Tibial nerve (tissue), 4 donors: ENCODE measurements around the gene ATP7A. TPM values are rescaled to one million over a fixed set of nuclear protein-coding genes. Genes with fewer than 3 reads are reported as not detected.
"Not testable (repeated sequence)": the region's sequence is repeated elsewhere in the genome, so short reads cannot be mapped to it uniquely, and the experiment has no call there.

Experiments used
- DNase-seq, 2 donors: peaks; one replicate each; pipeline ENCODE4 v3.0.0-alpha.2; 2019; ENCODE audit warnings: low spot score in 2 of 2
- H3K27ac ChIP-seq, 4 donors: fragments of 200-600 bp; sonication (generic) in 3 of 4; one replicate each; pipeline ENCODE4 v1.5.1; 2017 to 2019; ENCODE audit warnings: mild to moderate bottlenecking in 1 of 4
- H3K27me3 ChIP-seq, 2 donors: fragments of 200-600 bp; sonication (generic) in 1 of 2; one replicate each; pipeline versions ENCODE4 v1.5.1 to v1.6.0; 2017 to 2019
- H3K36me3 ChIP-seq, 3 donors: fragments of 200-600 bp; sonication (generic); one replicate each; pipeline ENCODE4 v1.5.1; 2018 to 2019
- H3K4me1 ChIP-seq, 4 donors: fragments of 200-600 bp; sonication (generic) in 3 of 4; one replicate each; pipeline ENCODE4 v1.5.1; 2017 to 2019
- H3K4me3 ChIP-seq, 4 donors: fragments of 200-600 bp; sonication (generic) in 3 of 4; one replicate each; pipeline ENCODE4 v1.5.1; 2017 to 2019; ENCODE audit warnings: mild to moderate bottlenecking in 1 of 4, moderate library complexity in 1 of 4
- H3K9me3 ChIP-seq, 4 donors: fragments of 200-600 bp; sonication (generic) in 3 of 4; one replicate each; pipeline ENCODE4 v1.5.1; 2017 to 2019
- EP300 ChIP-seq, 2 donors: sonication (generic); formaldehyde crosslinking; IDR thresholded peaks; one replicate each; pipeline ENCODE4 v1.6.1; 2017; ENCODE audit warnings: antibody characterized with exemption in 2 of 2, mild to moderate bottlenecking in 1 of 2
- POLR2A ChIP-seq, 2 donors: fragments of 450-650 bp; IDR thresholded peaks; one replicate each; pipeline ENCODE4 v1.6.1; 2017; ENCODE audit warnings: antibody characterized with exemption in 2 of 2, mild to moderate bottlenecking in 2 of 2, moderate library complexity in 2 of 2
- WGBS, 2 donors: methylation state at CpG; one replicate each; pipeline ENCODE4 v1.1.5; 2018; 5-methylcytosine and 5-hydroxymethylcytosine counted together
- total RNA-seq, 4 donors: library from RNA; depleted of rRNA; stranded (reverse); fragments of >200 nt; gene quantifications; one replicate each; pipeline ENCODE4 v1.1.0, GENCODE V29; 2016
- TF ChIP-seq, protein P1 (sequence below), 5 experiments: fragments of 200-600 bp in 3 of 5; fragments of 450-650 bp in 2 of 5; sonication (generic) in 3 of 5; IDR thresholded peaks; one replicate each; pipeline ENCODE4 v1.5.1; 2016 to 2019; ENCODE audit warnings: antibody characterized with exemption in 5 of 5, mild to moderate bottlenecking in 3 of 5, moderate library complexity in 2 of 5

Gene ATP7A
- total RNA-seq, 4 donors from 2014 or later: 9.4 to 12.7 (median 10.4) TPM

DNA sequence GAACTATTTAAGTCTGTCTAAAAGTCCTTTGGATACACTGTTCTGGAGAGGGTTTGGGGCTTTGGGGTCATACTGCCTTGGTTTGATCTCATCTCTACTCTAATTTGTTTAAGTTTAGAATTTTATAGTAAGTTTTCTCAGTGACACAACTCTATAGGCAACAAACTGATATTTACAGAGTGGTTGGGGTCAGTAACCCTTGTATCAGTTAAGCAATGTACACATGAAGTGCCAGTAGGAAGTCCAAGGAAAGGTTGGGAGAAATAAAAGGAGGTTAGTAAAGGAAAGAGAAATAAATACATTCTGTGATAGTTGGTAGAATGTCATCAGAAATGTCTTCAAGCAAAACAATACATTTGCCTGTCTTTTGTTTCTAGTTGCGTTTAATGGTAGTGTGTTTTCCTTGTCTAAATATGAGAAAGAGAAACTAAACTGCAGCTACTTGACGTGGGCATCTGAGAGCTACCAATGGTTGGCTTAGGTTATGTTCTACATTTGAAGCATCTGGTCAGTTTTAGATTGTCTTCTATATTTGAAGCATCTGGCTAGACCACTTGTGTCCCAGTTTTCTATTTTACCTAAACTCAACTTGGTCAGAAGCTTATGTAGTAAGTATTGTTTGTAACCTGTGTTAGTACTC, 6.9 kb downstream of the ATP7A start:
- no peaks in the 10 kb centered on the region for H3K9me3 ChIP-seq
- H3K36me3 ChIP-seq: no peaks in the 10 kb centered on the region
- 44 to 54% methylated on average over 2 of the region's 2 CpGs for WGBS, 2 donors
- no peak for DNase-seq
- no peaks in the 10 kb centered on the region for H3K27me3 ChIP-seq
- peaks cover 0 to 10% (median 0%) of the 10 kb centered on the region in 4 donors for H3K4me1 ChIP-seq
- no peak overlapping the region for H3K27ac ChIP-seq
- no peak overlapping the region for H3K4me3 ChIP-seq
- TF ChIP-seq, protein P1, sequence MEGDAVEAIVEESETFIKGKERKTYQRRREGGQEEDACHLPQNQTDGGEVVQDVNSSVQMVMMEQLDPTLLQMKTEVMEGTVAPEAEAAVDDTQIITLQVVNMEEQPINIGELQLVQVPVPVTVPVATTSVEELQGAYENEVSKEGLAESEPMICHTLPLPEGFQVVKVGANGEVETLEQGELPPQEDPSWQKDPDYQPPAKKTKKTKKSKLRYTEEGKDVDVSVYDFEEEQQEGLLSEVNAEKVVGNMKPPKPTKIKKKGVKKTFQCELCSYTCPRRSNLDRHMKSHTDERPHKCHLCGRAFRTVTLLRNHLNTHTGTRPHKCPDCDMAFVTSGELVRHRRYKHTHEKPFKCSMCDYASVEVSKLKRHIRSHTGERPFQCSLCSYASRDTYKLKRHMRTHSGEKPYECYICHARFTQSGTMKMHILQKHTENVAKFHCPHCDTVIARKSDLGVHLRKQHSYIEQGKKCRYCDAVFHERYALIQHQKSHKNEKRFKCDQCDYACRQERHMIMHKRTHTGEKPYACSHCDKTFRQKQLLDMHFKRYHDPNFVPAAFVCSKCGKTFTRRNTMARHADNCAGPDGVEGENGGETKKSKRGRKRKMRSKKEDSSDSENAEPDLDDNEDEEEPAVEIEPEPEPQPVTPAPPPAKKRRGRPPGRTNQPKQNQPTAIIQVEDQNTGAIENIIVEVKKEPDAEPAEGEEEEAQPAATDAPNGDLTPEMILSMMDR (IDR thresholded peaks at IDR 0.05): no peak
- TF ChIP-seq EP300 (IDR thresholded peaks at IDR 0.05) (no peak), POLR2A (IDR thresholded peaks at IDR 0.05) (no peak)

DNA sequence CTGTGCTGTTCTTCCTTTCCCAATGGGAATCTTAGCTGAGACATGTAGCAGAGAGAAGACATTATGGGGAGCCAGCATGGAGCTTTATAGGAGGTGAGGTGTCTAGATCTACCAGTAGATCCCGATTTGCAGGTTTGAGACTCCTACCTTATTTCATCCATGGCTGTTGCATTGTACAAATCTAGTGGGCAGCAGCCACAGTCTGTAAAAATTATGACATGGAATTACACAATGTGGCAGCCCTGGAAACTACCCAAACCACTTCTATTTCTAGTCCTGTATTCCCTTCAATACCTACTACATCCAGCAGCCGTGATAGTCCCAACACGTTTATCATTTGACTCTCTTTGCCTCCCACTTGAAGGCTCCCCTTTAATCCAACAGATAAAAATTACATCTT, 8.1 kb downstream of the ATP7A start:
- H3K4me3 ChIP-seq: no peak overlapping the region
- no peaks in the 10 kb centered on the region for H3K9me3 ChIP-seq
- DNase-seq: no peak
- H3K4me1 ChIP-seq: no peaks in the 10 kb centered on the region
- TF ChIP-seq POLR2A (IDR thresholded peaks at IDR 0.05) (no peak), EP300 (IDR thresholded peaks at IDR 0.05) (no peak)
- TF ChIP-seq, protein P1 (IDR thresholded peaks at IDR 0.05): no peak
- H3K27me3 ChIP-seq: no peaks in the 10 kb centered on the region
- 57 to 63% methylated on average over 3 of the region's 3 CpGs for WGBS, 2 donors
- no peak overlapping the region for H3K27ac ChIP-seq
- no peaks in the 10 kb centered on the region for H3K36me3 ChIP-seq

DNA sequence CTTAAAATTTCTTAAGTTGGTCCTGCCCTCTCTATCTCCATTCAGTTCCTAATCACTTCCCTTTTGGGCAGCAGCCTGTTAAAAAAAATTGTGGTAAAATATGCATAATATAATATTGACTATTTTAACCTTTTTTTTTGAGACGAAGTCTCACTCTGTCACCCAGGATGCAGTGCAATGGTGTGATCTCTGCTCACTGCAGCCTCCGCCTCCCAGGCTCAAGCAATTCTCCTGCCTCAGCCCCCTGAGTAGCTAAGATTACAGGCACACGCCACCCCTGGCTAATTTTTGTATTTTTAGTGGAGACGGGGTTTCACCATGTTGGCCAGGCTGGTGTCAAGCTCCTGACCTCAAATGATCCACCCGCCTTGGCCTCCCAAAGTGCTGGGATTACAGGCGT, 8.9 kb downstream of the ATP7A start:
- not testable (repeated sequence) for H3K9me3 ChIP-seq, DNase-seq, H3K4me1 ChIP-seq, H3K27ac ChIP-seq, H3K27me3 ChIP-seq, H3K4me3 ChIP-seq, H3K36me3 ChIP-seq
- WGBS, 2 donors: 58 to 61% methylated on average over 5 to 6 of the region's 6 CpGs

DNA sequence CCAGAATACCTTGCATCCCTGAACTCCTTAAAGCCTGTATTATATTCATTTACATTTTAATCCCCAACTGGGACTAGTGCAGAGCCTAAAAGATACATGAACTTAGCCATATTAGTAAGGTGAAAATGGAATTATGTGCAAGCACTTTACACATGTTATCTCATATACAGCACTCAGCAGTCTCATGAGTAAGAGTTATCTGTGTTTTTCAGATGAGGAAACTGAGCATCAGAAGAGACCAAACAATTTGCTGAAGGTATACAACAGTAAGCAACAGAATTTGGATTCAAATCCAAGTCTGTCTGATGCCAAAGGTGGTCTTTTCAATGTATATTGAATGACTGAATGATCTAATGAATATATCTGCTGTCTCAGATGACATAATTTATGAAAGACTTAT, 12.3 kb downstream of the ATP7A start:
- Histone ChIP-seq H3K9me3 (no peaks in the 10 kb centered on the region), H3K27me3 (no peaks in the 10 kb centered on the region), H3K36me3 (no peaks in the 10 kb centered on the region), H3K4me3 (no peak overlapping the region), H3K27ac (no peak overlapping the region), H3K4me1 (no peaks in the 10 kb centered on the region)
- TF ChIP-seq POLR2A (IDR thresholded peaks at IDR 0.05): no peak
- no peak for TF ChIP-seq EP300 (IDR thresholded peaks at IDR 0.05)
- TF ChIP-seq, protein P1 (IDR thresholded peaks at IDR 0.05): no peak
- no peak for DNase-seq

DNA sequence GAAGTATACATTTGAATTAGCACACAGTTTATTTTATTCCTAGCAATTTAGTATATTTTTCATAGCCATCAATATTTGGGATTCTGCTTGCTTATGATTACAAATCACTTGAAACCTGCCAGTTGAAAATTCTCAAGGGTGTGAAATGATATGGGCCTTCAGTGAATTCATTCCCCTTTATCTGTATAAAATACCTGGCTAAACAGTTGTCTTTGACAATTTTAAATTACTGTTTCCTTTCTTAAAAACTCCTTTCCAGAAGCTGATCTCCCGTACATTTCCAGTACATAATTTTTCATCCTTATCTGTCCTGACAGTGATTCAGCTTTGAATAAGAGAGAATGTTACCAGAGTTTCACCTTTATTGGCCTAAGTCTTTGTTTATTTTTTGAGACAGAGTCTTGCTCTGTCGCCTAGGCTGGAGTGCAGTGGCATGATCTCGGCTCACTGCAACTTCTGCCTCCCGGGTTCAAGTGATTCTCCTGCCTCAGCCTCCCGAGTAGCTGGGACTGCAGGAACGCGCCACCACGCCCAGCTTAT, 13.9 kb downstream of the ATP7A start:
- Histone ChIP-seq H3K36me3 (no peaks in the 10 kb centered on the region), H3K27ac (no peak overlapping the region), H3K4me3 (no peak overlapping the region), H3K27me3 (no peaks in the 10 kb centered on the region), H3K9me3 (no peaks in the 10 kb centered on the region), H3K4me1 (no peaks in the 10 kb centered on the region)
- DNase-seq: no peak
- no peak for TF ChIP-seq EP300 (IDR thresholded peaks at IDR 0.05)
- TF ChIP-seq, protein P1 (IDR thresholded peaks at IDR 0.05): no peak
- no peak for TF ChIP-seq POLR2A (IDR thresholded peaks at IDR 0.05)
- WGBS, 2 donors: 85 to 95% methylated on average over 7 to 8 of the region's 8 CpGs
